ENCODE results near the gene THEM4.
"Not testable (repeated sequence)": the region's sequence is repeated elsewhere in the genome, so short reads cannot be mapped to it uniquely, and the experiment has no call there.

Gene THEM4

DNA sequence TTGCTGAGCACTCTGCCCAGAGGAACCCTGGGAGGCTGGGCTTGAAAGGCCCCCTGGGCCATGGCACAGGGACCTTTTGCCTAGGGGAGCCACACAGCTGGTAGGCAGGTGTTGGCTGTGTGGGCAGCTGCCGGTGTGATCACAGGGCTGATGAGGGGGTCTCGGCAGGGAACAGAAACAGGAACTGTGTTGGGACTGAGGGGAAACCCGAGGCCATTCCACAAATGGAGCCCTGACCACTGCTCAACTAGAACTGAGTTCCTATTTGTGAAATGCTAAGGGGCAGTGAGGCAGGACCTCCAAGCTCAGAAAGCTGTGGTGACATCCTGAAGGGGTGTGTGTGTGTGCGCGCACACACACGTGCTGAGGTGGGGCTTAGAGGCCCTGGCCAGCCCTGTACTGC is 49.4 kb downstream of the THEM4 start:
- no peak for DNase-seq (ENCODE audit: low read depth in 2 of 2)

DNA sequence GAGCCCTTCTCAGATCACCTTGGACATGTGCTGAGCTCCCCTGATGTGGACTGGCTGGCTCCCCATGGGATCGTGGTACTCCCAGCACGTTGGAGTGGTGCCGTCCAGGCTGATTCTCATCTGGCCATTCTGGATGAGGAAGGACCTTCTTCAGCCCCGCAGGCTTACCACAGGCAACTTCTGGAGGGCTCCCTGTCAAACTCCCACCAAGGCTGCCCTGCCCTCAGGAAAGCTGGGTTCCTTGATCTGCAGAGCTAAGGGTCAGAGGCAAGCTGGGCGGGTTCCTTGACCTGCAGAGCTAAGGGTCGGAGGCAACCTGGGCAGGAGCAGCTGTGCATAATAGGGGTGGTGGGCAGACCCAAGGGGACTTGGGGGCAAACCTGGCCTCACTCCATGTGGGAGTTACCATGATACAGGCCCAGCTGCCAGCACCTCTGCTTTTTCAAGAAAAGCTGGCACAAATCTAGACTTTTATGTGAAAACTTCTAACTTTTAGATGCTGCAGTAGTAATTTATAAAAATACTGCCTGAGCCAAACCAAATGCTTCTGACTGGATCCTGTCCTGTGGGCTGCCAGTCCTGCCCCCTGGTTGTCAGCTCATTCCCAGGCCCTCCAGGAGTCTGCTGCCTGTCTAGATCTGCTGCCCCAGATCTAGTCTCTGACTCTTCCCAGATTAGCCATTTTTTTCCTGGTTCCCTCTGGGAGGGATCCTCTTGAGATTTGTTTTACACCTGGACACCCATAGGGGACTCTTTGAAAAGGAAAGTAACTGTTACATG is 50.2 kb downstream of the THEM4 start:
- DNase-seq (ENCODE audit: low read depth in 2 of 2) = no peak

- no peak for DNase-seq (ENCODE audit: low read depth in 2 of 2)
Observed at GRCh38 chr1:151858030-151858746, 51.1 kb downstream of the THEM4 start.

DNA sequence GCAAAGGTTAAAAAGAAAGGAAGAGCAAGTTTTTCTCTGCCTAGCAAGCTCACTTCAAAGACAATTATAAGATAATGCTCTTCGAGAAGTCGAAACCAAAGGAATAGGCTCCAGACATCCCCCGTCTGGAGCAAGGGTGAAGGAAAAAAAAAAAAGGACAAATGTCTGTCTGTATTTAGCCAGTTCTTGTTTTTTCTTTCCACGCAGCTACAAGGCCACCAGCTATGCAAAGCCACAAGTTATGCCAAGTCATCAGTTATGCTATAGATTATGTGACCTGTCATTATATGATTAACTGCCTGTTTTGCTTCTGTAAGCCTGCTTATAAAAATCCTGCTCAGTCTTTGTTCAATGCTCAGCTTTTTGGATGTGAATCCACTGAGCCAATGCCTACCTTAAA is 53.4 kb downstream of the THEM4 start:
- DNase-seq (ENCODE audit: low read depth in 2 of 2) = no peak

GRCh38 chr1:151855516-151855915 is 53.8 kb downstream of the THEM4 start:
- not testable (repeated sequence) for DNase-seq (ENCODE audit: low read depth in 2 of 2)

- no peak for DNase-seq (ENCODE audit: low read depth in 2 of 2)
Observed at GRCh38 chr1:151854658-151855057, 54.7 kb downstream of the THEM4 start.

DNA sequence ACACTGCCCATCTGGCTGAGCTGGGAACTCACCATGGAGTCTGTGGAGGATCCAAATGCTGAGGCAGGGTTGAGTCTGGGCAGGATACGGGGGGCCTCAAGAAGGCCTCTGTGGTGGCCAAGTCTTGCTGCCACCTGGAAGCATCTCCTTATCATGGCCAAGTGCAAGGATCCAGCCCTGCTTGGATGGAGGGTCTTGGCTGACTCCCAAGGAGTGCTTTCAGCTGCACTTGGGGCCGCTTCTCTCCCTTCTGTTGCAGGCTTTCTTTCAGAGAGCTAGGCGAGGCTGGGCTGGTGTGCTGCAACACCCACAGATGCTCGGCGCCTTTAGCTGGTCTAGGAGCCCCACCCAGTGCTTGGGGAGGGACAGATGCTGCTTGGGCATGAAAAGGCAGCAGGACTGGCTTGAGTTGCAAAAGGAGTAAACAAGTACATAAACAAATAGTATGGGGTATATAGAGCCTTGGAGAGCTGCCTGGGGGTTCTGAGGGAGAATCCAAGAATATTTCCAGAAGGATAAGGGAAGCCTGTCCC is 55.8 kb downstream of the THEM4 start, which contains the start of gene THEM5:
TSS of gene THEM5 (minus strand) at position 302 of the 533 bp plus-strand sequence. CDS start at position 155, 147 bp downstream.
- DNase-seq (ENCODE audit: low read depth in 2 of 2) = no peak

DNA sequence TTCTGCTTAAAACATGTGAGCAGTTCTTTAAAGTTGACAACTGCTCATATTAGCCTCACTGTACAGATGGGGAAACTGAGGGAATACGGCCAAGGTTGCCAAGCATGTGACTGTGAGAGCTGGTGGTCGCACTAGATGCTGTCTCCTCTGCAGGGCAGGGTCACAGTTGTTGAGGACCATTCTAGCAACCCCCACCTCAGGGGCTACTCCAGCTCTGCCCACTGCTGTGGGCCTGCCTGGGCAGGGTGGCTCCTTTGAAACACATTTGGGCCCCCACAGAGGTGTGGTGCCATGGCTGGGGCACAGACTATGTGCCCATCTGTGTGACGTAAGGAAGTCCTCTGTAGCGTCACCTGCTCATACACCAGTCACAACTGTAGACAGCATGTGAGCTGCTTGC is 56.6 kb downstream of the THEM4 start:
- DNase-seq (ENCODE audit: low read depth in 2 of 2) = no peak

- DNase-seq (ENCODE audit: low read depth in 2 of 2) = no peak
Observed at GRCh38 chr1:151851886-151852285, 57.4 kb downstream of the THEM4 start.

DNA sequence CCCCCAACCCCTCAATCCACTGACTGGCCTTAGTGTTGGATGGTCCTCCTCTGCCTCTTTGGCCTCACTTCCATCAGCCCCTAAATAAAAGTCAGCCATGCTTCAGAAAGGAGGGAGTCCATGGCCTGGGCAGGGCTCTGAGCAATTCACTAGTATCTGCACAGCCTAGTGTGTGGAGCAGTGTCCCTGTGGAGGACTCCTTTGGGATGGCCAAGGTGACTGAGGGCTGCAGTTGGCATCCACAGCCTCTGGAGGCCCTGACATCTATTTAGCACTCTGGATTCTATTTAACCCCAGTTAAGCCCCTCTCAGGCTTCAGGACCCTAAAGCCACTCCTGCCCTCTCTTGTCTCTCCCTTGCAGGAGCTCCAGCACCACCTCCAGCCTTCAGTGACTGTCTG is 59.4 kb downstream of the THEM4 start:
- DNase-seq (ENCODE audit: low read depth in 2 of 2) = no peak

DNA sequence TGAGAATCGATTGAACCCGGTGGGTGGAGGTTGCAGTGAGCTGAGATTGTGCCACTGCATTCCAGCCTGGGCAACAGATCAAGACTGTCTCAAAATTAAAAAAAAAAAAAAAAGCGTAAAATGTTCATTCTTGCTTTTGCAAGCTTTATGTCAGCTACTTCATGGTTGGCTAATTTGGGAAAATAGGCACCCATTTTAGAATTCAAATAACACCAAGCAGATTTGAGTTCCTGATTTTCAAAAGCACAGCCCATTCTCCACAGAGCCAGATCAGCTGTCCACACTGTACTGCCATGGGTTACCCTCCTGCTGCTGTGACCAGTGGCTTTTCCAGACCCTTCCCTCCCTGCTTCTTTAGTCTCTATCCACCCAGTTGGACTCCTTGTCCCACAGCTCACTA is 60.2 kb downstream of the THEM4 start:
- no peak for DNase-seq (ENCODE audit: low read depth in 2 of 2)

DNA sequence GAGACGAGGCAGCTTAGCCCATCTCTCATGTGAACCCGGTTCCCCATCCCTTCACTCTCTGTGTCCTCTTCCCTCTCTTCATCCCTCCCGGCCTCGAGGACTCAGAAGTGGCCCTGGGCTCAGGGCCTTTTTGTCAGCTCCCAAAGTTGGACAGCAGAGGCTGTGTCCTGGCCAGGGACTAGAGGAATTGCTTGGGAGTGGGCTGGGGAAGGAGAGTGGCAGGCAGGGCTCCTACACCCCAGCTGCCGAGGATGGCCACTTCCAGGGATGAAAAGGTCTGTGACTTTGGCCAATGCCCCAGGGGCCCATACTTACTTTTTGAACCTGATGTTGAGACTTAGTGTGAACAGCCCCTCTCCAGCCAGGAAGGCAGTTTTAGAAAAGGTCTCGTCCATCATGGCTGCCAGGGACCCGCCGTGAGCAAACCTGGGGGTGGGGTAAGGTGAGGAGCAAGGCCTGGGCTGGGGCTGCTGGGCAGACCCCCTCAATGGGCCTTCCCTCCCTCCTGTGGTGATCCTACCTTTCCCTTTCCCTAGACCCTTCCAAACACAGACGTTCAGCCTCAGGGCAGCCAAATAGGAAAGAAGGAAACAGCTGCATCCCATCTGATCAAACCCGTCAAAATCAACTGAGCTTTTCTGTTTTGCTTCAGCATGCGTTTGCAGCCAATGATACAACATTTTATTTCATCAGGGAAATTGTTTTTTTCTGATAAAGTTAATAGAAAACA is 61.3 kb downstream of the THEM4 start:
- DNase-seq (ENCODE audit: low read depth in 2 of 2) = no peak

DNA sequence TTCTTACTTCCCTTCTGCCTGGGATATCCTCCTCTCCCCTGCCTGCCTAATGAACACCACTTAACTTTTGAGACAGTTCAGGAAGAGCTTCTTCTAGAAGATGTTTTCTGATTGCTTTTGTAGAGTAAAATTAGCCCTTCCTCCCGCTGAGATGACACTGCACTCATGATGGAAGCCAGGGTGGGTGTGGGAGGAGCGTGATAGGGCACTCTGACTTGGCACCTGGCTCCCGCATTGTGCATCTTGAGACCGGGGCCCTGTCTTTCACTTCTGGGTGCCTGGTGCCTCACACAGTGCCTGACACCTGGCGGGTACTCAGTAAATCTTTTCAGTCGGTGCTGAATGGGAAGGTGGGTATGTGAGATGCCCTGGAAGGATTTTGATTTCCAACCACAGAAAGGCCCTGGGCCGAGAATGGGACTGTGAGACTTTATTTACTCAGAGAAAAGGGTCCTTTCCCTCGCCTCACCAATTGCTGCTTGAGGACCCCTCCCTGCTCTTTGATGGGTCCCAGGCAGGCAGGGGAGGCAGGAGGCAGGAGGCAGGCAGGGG is 62.5 kb downstream of the THEM4 start:
- no peak for DNase-seq (ENCODE audit: low read depth in 2 of 2)

DNA sequence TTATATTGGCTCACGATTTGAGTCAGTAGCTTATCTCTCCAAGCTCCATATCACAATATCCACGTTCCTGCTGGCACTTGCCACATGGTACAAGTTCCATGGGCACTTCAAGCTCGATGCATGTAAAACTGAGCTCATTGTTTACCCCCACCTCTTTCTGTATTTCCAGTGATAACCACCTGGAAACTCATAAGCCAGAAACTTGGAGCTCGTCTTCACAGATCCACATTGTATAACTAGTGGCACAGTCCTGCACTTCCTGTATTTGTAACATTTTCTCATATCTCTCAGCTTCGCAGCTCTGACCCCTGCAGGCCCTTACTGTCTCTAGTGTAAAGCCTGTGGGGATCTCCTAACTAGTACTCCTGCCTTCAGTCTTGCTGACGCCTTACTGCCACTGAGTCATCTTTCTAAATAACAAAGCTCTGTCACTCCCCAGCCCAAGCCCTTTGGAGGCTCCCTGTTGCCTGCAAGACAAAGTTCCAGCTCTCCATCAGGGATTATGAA is 63.2 kb downstream of the THEM4 start:
- no peak for DNase-seq (ENCODE audit: low read depth in 2 of 2)

GRCh38 chr1:151843398-151843797 is 65.9 kb downstream of the THEM4 start:
- no peak for DNase-seq (ENCODE audit: low read depth in 2 of 2)

DNA sequence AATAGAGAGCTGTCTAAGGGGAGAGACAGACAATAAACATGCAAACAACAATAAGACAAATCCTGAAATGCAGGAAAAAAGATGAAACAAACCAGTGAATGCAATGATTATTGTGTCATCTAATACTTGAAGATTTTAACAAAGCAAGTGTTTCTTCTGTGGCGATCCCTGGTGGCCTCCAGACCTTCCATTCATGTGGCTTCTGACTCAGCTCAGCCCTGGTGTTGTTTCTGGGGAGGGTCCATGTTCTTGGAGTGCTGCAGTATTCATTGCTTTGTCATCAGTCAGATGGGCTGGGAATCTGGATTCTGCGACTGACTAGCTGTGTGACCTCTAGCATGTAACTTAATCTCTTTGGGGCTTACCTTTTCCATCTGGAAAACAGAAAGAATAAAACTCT is 68.2 kb downstream of the THEM4 start:
- no peak for DNase-seq (ENCODE audit: low read depth in 2 of 2)

- no peak for DNase-seq (ENCODE audit: low read depth in 2 of 2)
Observed at GRCh38 chr1:151840421-151840820, 68.9 kb downstream of the THEM4 start.

GRCh38 chr1:151839457-151840403 is 69.6 kb downstream of the THEM4 start, which contains the start of gene C2CD4D:
C2CD4D (minus strand) TSS chr1:151839820; CDS start chr1:151838989, 831 bp downstream.
- no peak for DNase-seq (ENCODE audit: low read depth in 2 of 2)

DNA sequence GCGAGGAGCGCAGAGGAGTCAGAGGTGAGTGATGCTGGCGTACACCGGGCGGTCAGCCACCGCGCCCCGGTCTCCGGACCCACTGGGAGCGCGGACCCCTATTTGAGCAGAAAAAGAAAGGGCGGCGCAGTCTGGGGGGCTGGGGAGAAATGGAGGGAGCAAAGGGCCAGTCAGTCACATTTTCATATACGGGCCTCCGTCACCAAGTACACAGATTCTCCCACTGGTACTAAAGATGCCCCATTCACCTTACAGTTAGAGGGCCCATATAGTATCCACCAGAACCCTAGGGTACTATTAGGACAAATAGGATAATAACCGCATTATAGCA is 70.3 kb downstream of the THEM4 start:
- no peak for DNase-seq (ENCODE audit: low read depth in 2 of 2)

- no peak for DNase-seq (ENCODE audit: low read depth in 2 of 2)
Observed at GRCh38 chr1:151838222-151839081, 70.9 kb downstream of the THEM4 start.

Measured in fibroblast of skin of left quadriceps (primary cell).